Esophagus muscularis mucosa (tissue), 4 donors: ENCODE measurements around the gene NCAM1. TPM values are rescaled to one million over a fixed set of nuclear protein-coding genes. Genes with fewer than 3 reads are reported as not detected.

ENCODE experiments used
- DNase-seq: peaks from one replicate; pipeline ENCODE4 v3.0.0-alpha.2; 2017; ENCODE audit errors: extremely low spot score
- H3K27ac ChIP-seq, 4 donors: fragments of 200-600 bp; sonication (generic); replicated peaks in 1 of 4; 1 replicate in 3 of 4; 2 replicates in 1 of 4; pipeline ENCODE4 v1.5.1; 2016 to 2019; ENCODE audit warnings: mild to moderate bottlenecking in 1 of 4
- H3K27me3 ChIP-seq, 4 donors: fragments of 200-600 bp; sonication (generic); one replicate each; pipeline versions ENCODE4 v1.5.1 to v1.6.0; 2016 to 2019
- H3K36me3 ChIP-seq, 4 donors: fragments of 200-600 bp; sonication (generic); one replicate each; pipeline ENCODE4 v1.5.1; 2016 to 2019
- H3K4me1 ChIP-seq, 4 donors: fragments of 200-600 bp; sonication (generic); one replicate each; pipeline ENCODE4 v1.5.1; 2016 to 2019
- H3K4me3 ChIP-seq, 4 donors: fragments of 200-600 bp; sonication (generic); 1 replicate in 2 of 4; 2 replicates in 2 of 4; pipeline ENCODE4 v1.5.1; 2016 to 2019; ENCODE audit warnings: mild to moderate bottlenecking in 4 of 4, moderate library complexity in 1 of 4
- H3K9me3 ChIP-seq, 4 donors: fragments of 200-600 bp; sonication (generic); 1 replicate in 3 of 4; 2 replicates in 1 of 4; pipeline ENCODE4 v1.5.1; 2016 to 2019
- EP300 ChIP-seq: sonication (generic); formaldehyde crosslinking; IDR thresholded peaks from one replicate; pipeline ENCODE4 v1.6.1; 2017; ENCODE audit warnings: antibody characterized with exemption
- POLR2A ChIP-seq: fragments of 450-650 bp; IDR thresholded peaks from one replicate; pipeline ENCODE4 v1.6.1; 2017; ENCODE audit warnings: antibody characterized with exemption, moderate library complexity, mild to moderate bottlenecking, low read depth
- POLR2AphosphoS5 ChIP-seq, 2 donors: sonication (generic); formaldehyde crosslinking; IDR thresholded peaks; one replicate each; pipeline ENCODE4 v1.6.1; 2017; ENCODE audit warnings: antibody characterized with exemption in 2 of 2
- WGBS: methylation state at CpG from one replicate; pipeline ENCODE4 v1.1.5; 2018; 5-methylcytosine and 5-hydroxymethylcytosine counted together
- intact Hi-C: fragments of 100-400 bp; cut with DNase I; formaldehyde crosslinking; loops from one replicate; pipeline ENCODE4 v1.15.1; 2023
- total RNA-seq, 4 donors: library from RNA; depleted of rRNA; stranded (reverse); fragments of >200 nt; gene quantifications; one replicate each; pipeline versions ENCODE4 v1.1.0 to v1.2.1, GENCODE V29; 2016
- TF ChIP-seq, protein P1 (sequence below), 3 experiments: fragments of 200-600 bp in 2 of 3; fragments of 450-650 bp in 1 of 3; sonication (generic) in 2 of 3; IDR thresholded peaks; one replicate each; pipeline ENCODE4 v1.5.1; 2017 to 2019; ENCODE audit warnings: antibody characterized with exemption in 3 of 3, mild to moderate bottlenecking in 2 of 3, moderate library complexity in 1 of 3

Gene NCAM1
- total RNA-seq, 4 donors from 2014 or later: 83.5 to 161 (median 95.2) TPM

DNA sequence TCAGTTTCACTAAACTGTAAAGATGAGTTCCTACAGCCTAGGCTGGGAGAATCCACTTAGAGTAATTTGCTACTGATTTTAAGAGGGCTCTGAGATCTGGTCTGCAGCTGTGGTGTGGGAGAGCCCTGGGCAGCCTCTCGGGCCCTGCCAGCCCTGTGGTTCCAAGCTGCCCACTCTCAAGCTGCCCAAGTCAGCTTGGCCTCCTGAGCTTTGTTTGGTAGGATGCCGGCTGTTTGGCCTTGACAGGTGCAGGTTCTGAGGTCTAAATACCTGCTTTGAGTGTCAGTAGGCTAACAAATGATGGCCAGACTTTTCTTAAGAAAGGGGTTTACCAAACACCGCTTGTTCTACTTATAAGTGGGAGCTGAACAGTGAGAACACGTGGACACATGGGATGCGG lies 219.9 kb downstream of the NCAM1 start:
- intact Hi-C loops: no loop called here
- no peak for DNase-seq

DNA sequence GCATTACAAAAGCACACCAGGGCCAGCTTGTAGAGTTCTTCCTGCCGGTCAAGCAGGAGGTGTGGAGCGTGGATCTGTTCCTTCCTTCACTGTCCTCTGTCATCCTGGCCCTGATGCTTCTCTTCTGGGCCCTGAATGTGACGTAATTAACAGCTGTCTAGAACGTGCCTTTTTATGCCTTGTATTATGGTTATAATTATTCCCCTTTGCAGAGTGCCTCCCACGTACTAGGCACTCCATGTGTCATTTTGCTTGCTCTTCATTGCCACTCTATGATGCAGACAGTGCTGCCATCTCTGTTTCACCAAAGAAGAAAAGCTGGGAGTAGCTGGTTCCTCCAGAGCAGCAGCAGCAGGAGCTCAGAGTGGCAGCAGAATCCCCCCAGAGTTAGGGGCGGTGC lies 221.1 kb downstream of the NCAM1 start:
- Histone ChIP-seq H3K9me3 (no peaks in the 10 kb centered on the region), H3K4me3 (no peak overlapping the region), H3K4me1 (no peaks in the 10 kb centered on the region), H3K27ac (no peak overlapping the region), H3K27me3 (no peaks in the 10 kb centered on the region), H3K36me3 (no peaks in the 10 kb centered on the region)
- no peak for DNase-seq
- WGBS: 92% methylated on average over 6 of the region's 6 CpGs
- intact Hi-C loops: no loop called here
- no peak for TF ChIP-seq POLR2A
- no peak for TF ChIP-seq POLR2AphosphoS5 (IDR thresholded peaks at IDR 0.05)
- TF ChIP-seq, protein P1, sequence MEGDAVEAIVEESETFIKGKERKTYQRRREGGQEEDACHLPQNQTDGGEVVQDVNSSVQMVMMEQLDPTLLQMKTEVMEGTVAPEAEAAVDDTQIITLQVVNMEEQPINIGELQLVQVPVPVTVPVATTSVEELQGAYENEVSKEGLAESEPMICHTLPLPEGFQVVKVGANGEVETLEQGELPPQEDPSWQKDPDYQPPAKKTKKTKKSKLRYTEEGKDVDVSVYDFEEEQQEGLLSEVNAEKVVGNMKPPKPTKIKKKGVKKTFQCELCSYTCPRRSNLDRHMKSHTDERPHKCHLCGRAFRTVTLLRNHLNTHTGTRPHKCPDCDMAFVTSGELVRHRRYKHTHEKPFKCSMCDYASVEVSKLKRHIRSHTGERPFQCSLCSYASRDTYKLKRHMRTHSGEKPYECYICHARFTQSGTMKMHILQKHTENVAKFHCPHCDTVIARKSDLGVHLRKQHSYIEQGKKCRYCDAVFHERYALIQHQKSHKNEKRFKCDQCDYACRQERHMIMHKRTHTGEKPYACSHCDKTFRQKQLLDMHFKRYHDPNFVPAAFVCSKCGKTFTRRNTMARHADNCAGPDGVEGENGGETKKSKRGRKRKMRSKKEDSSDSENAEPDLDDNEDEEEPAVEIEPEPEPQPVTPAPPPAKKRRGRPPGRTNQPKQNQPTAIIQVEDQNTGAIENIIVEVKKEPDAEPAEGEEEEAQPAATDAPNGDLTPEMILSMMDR (IDR thresholded peaks at IDR 0.05): no peak
- no peak for TF ChIP-seq EP300

More for the DNA sequence above, 219.9 kb downstream of the NCAM1 start:
- TF ChIP-seq POLR2A: no peak
- TF ChIP-seq POLR2AphosphoS5 (IDR thresholded peaks at IDR 0.05): no peak
- no peak for TF ChIP-seq EP300
- TF ChIP-seq, protein P1 (IDR thresholded peaks at IDR 0.05): no peak
- no peak overlapping the region for H3K4me3 ChIP-seq
- no peaks in the 10 kb centered on the region for H3K36me3 ChIP-seq
- H3K9me3 ChIP-seq: no peaks in the 10 kb centered on the region
- no peaks in the 10 kb centered on the region for H3K27me3 ChIP-seq
- peaks cover 0 to 4% (median 1%) of the 10 kb centered on the region in 4 donors for H3K4me1 ChIP-seq
- 99% methylated on average over 5 of the region's 5 CpGs for WGBS
- no peak overlapping the region for H3K27ac ChIP-seq

DNA sequence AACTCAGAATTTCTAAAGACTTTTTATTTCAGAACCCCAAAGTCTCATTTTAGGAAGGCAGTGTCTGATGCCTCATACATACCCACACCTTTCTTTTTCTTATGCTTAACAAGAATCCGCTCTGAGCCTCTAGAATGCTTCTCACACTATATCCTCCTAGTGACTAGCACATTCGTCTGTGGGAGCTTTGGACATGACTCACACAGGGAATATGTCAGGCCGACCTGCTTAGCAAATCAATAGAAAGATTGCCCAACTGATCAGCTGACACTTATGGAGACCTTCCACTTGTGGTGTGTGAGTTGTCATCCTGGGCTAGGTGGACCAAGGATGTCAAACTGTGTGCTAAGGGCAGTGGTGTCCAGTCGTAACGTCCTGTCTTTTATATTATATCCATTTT lies 223.3 kb downstream of the NCAM1 start:
- H3K4me1 ChIP-seq: peaks cover 6 to 16% (median 14%) of the 10 kb centered on the region in 4 donors
- TF ChIP-seq POLR2AphosphoS5 (IDR thresholded peaks at IDR 0.05) (no peak), POLR2A (no peak), EP300 (no peak)
- TF ChIP-seq, protein P1 (IDR thresholded peaks at IDR 0.05): no peak
- DNase-seq: no peak
- no peaks in the 10 kb centered on the region for H3K27me3 ChIP-seq
- no peaks in the 10 kb centered on the region for H3K9me3 ChIP-seq
- H3K4me3 ChIP-seq: no peak overlapping the region
- intact Hi-C loops: no loop called here
- WGBS: 88% methylated on average over 5 of the region's 5 CpGs
- no peaks in the 10 kb centered on the region for H3K36me3 ChIP-seq
- H3K27ac ChIP-seq: no peak overlapping the region

DNA sequence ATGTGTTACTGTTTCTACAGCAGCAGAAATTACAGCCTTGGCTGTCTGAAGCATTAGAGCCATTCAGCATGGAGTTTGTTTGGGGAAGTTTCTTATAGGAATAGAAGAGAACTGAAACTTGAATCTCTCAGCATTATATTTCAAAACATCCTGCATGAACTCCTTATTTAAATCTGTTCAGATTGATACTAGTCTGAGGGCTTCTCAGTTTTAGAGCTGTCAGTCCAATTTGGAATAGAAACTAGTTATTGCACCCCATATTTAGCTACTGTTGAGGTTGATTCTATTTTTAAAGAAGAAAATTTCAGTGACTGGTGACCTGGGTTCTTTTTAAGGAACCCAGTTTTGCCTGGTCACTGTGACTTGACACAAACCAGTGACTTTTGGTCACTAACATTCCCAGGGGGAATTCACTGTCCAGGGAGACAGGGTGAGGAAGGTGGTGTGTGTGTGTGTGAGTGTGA lies 227.2 kb downstream of the NCAM1 start:
- Histone ChIP-seq H3K4me1 (peaks cover 23 to 44% (median 30%) of the 10 kb centered on the region in 4 donors), H3K4me3 (no peak overlapping the region), H3K9me3 (no peaks in the 10 kb centered on the region), H3K27ac (no peak overlapping the region), H3K27me3 (no peaks in the 10 kb centered on the region), H3K36me3 (no peaks in the 10 kb centered on the region)
- DNase-seq: no peak
- intact Hi-C loops: no loop called here
- TF ChIP-seq, protein P1 (IDR thresholded peaks at IDR 0.05): no peak
- TF ChIP-seq POLR2A (no peak), EP300 (no peak), POLR2AphosphoS5 (IDR thresholded peaks at IDR 0.05) (no peak)

DNA sequence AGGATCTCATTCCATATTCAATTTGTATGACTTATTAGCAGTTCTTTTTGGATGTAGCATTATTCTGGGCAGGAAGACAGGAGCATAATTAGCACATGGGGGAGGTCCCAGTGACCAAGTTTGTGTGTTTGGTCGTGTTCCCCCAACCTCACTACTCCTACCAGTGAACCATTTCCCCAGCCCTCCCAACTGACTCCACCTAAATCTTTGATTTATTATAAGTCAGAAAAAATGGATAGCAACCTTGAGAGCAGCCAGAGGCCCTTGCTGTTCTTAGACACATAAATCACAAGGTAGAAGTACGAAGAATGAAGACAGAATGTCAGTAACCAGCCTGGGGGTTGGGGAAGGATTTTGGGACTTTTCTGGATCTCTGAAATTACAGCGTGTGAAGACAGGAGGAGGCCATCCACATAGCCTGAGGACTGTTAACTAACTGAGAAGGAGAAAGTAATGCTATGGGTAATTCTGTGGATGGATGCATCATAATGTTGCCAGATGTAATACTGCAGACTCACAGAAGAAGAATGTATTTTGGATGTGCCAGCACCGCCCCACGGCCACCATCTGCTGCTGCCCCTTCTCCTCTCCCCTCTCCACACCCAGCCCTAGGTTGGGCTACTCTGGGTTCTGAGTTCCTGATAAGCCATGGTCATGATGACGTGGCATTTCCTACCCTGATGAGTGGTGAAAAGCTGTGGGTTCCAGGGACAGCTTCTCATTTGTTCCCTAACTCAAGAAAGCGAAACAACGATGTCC lies 228.9 kb downstream of the NCAM1 start:
- H3K9me3 ChIP-seq: no peaks in the 10 kb centered on the region
- H3K27ac ChIP-seq: no peak overlapping the region
- H3K36me3 ChIP-seq: no peaks in the 10 kb centered on the region
- H3K27me3 ChIP-seq: no peaks in the 10 kb centered on the region
- intact Hi-C loops: no loop called here
- peaks cover 34 to 48% (median 41%) of the 10 kb centered on the region in 4 donors for H3K4me1 ChIP-seq
- DNase-seq: no peak
- H3K4me3 ChIP-seq: no peak overlapping the region
- no peak for TF ChIP-seq POLR2A
- TF ChIP-seq EP300: no peak
- no peak for TF ChIP-seq POLR2AphosphoS5 (IDR thresholded peaks at IDR 0.05)
- TF ChIP-seq, protein P1 (IDR thresholded peaks at IDR 0.05): no peak
- WGBS: 68% methylated on average over 8 of the region's 8 CpGs
